A549 (cell line): ENCODE results near the gene CHRNB2. TPM values are rescaled to one million over a fixed set of nuclear protein-coding genes. Genes with fewer than 3 reads are reported as not detected.
A peak's percentile ranks its signal among the peaks of the same experiment; 100 is the strongest.

Experiments used
- ATAC-seq, 2 experiments: fragments of 200-7000 bp in 1 of 2; fragments of >200 bp in 1 of 2; cut with Nextera tagmentation in 1 of 2; cut with Tn5 transposase in 1 of 2; 3 replicates each; pipeline versions ENCODE4 v1.8.0 to v1.9.1; 2018 to 2020; ENCODE audit warnings: mild to moderate bottlenecking in 1 of 2, moderate library complexity in 1 of 2
- CTCF ChIA-PET: fragments of 300-600 bp; sonication (Branson Sonifier 250); formaldehyde crosslinking; extraction: SDS; loops from one replicate; lab custom pipeline; 2021; ENCODE audit warnings: antibody characterized with exemption, inconsistent platforms; lab: Yijun Ruan, JAX
- POLR2A ChIA-PET: fragments of 350-600 bp; formaldehyde crosslinking; extraction: SDS; loops from one replicate; lab custom pipeline; 2021; ENCODE audit warnings: antibody characterized with exemption, inconsistent platforms; lab: Yijun Ruan, JAX
- DNase-seq, 2 experiments: peaks; one replicate each; pipeline versions ENCODE4 v3.0.0 to v3.0.0-alpha.2; 2011 to 2016; ENCODE audit warnings: low read depth in 1 of 2, low spot score in 1 of 2
- FAIRE-seq: peaks from 2 replicates; lab custom pipeline; 2011; peaks lifted over from hg19 to GRCh38; lab: Jason Lieb, UNC
- H3K27ac ChIP-seq, 2 experiments: fragments of >200 bp; sonication (Bioruptor Twin); formaldehyde crosslinking; 3 replicates each; pipeline ENCODE4 v1.5.1; 2016 to 2017
- H3K4me1 ChIP-seq: fragments of >200 bp; sonication (Bioruptor Twin); formaldehyde crosslinking; 3 replicates; pipeline ENCODE4 v1.6.1; 2016
- H3K4me2 ChIP-seq: fragments of >200 bp; sonication (Bioruptor Twin); formaldehyde crosslinking; 3 replicates; pipeline ENCODE4 v1.6.1; 2016
- H3K4me3 ChIP-seq: fragments of >200 bp; sonication (Bioruptor Twin); formaldehyde crosslinking; 3 replicates; pipeline ENCODE4 v1.5.1; 2016
- H3K9me3 ChIP-seq: fragments of >200 bp; sonication (Bioruptor Twin); formaldehyde crosslinking; 3 replicates; pipeline ENCODE4 v1.6.1; 2016
- CHD2 ChIP-seq: fragments of 150-350 bp; IDR thresholded peaks from 2 replicates; pipeline ENCODE4 v1.6.1; 2014; ENCODE audit warnings: low read length; ENCODE audit not compliant: partially characterized antibody
- CHD4 ChIP-seq: fragments of 200-600 bp; sonication (generic); IDR thresholded peaks from 2 replicates; pipeline ENCODE4 v1.6.1; 2016; ENCODE audit warnings: antibody characterized with exemption, mild to moderate bottlenecking, borderline replicate concordance
- E2F6 ChIP-seq: IDR thresholded peaks from 2 replicates; pipeline ENCODE4 v1.6.1; 2012; ENCODE audit warnings: low read depth, borderline replicate concordance
- EHF ChIP-seq: fragments of 250-450 bp; sonication (Bioruptor Pico); IDR thresholded peaks from 2 replicates; pipeline ENCODE4 v1.5.0; 2020; ENCODE audit warnings: mild to moderate bottlenecking
- EHMT2 ChIP-seq: fragments of 200-600 bp; sonication (generic); IDR thresholded peaks from 2 replicates; pipeline ENCODE4 v1.6.1; 2016; ENCODE audit warnings: antibody characterized with exemption, low read depth, mild to moderate bottlenecking, moderate library complexity
- EP300 ChIP-seq, 2 experiments: fragments of >200 bp; sonication (Bioruptor Twin); formaldehyde crosslinking; IDR thresholded peaks; 2 replicates in 1 of 2; 3 replicates in 1 of 2; pipeline ENCODE4 v1.6.1; 2016 to 2017
- FOSB ChIP-seq: fragments of 250-450 bp; sonication (Bioruptor Pico); IDR thresholded peaks from 2 replicates; pipeline ENCODE4 v1.5.0; 2020; ENCODE audit warnings: mild to moderate bottlenecking, moderate library complexity
- FOXS1 ChIP-seq: fragments of 250-450 bp; sonication (Bioruptor Pico); IDR thresholded peaks from 2 replicates; pipeline ENCODE4 v1.5.0; 2020; ENCODE audit warnings: mild to moderate bottlenecking, moderate library complexity
- HEYL ChIP-seq: fragments of 250-450 bp; sonication (Bioruptor Pico); IDR thresholded peaks from 2 replicates; pipeline ENCODE4 v1.8.0; 2021; ENCODE audit warnings: mild to moderate bottlenecking, moderate library complexity
- HMGXB4 ChIP-seq: fragments of 250-450 bp; sonication (Bioruptor Pico); IDR thresholded peaks from 2 replicates; pipeline ENCODE4 v1.5.0; 2021; ENCODE audit warnings: mild to moderate bottlenecking, moderate library complexity, borderline replicate concordance
- HOXB13 ChIP-seq: fragments of 250-450 bp; sonication (Bioruptor Pico); IDR thresholded peaks from 2 replicates; pipeline ENCODE4 v1.5.0; 2020; ENCODE audit warnings: low read depth, mild to moderate bottlenecking, moderate library complexity
- KDM1A ChIP-seq: fragments of 200-600 bp; sonication (generic); IDR thresholded peaks from 2 replicates; pipeline ENCODE4 v1.6.1; 2016; ENCODE audit warnings: low read depth, mild to moderate bottlenecking
- KDM5A ChIP-seq: fragments of 200-600 bp; sonication (generic); IDR thresholded peaks from 2 replicates; pipeline ENCODE4 v1.6.1; 2016; ENCODE audit warnings: antibody characterized with exemption, mild to moderate bottlenecking
- MAFK ChIP-seq: fragments of 450-650 bp; IDR thresholded peaks from 2 replicates; pipeline ENCODE4 v1.6.1; 2014; ENCODE audit not compliant: partially characterized antibody
- MAX ChIP-seq: IDR thresholded peaks from 2 replicates; pipeline ENCODE4 v1.6.1; 2012
- NPAS2 ChIP-seq: fragments of 250-450 bp; sonication (Bioruptor Pico); IDR thresholded peaks from 2 replicates; pipeline ENCODE4 v1.8.0; 2022; ENCODE audit warnings: mild to moderate bottlenecking, moderate library complexity, borderline replicate concordance
- POLR2A ChIP-seq: IDR thresholded peaks from 2 replicates; pipeline ENCODE4 v1.6.1; 2012; ENCODE audit warnings: mild to moderate bottlenecking, low read length
- RAD21 ChIP-seq, 2 experiments: fragments of >200 bp in 1 of 2; sonication (Bioruptor Twin) in 1 of 2; formaldehyde crosslinking in 1 of 2; IDR thresholded peaks in 1 of 2; conservative IDR thresholded peaks in 1 of 2; 2 replicates in 1 of 2; 3 replicates in 1 of 2; pipeline ENCODE4 v1.6.1; 2012 to 2018; ENCODE audit warnings: inconsistent platforms in 1 of 2
- RCOR1 ChIP-seq: fragments of 150-350 bp; IDR thresholded peaks from 2 replicates; pipeline ENCODE4 v1.6.1; 2014; ENCODE audit warnings: antibody characterized with exemption, low read length, low read depth
- SMC3 ChIP-seq: fragments of >200 bp; sonication (Bioruptor Twin); formaldehyde crosslinking; IDR thresholded peaks from 3 replicates; pipeline ENCODE4 v1.6.1; 2018; ENCODE audit warnings: inconsistent platforms
- TFCP2L1 ChIP-seq: fragments of 250-450 bp; sonication (Bioruptor Pico); IDR thresholded peaks from 2 replicates; pipeline ENCODE4 v1.5.0; 2021; ENCODE audit warnings: mild to moderate bottlenecking
- TP53 ChIP-seq: fragments of 250-450 bp; sonication (Bioruptor Pico); IDR thresholded peaks from 2 replicates; pipeline ENCODE4 v1.5.0; 2021; ENCODE audit warnings: mild to moderate bottlenecking, moderate library complexity
- USF2 ChIP-seq: fragments of 450-650 bp; IDR thresholded peaks from 2 replicates; pipeline ENCODE4 v1.6.1; 2014; ENCODE audit warnings: antibody characterized with exemption
- ZFP36 ChIP-seq: fragments of 450-650 bp; IDR thresholded peaks from 2 replicates; pipeline ENCODE4 v1.6.1; 2014; ENCODE audit warnings: borderline replicate concordance; ENCODE audit not compliant: partially characterized antibody
- ZNF302 ChIP-seq: fragments of 250-450 bp; sonication (Bioruptor Pico); IDR thresholded peaks from 2 replicates; pipeline ENCODE4 v1.9.0; 2021; ENCODE audit warnings: inconsistent platforms, mild to moderate bottlenecking, moderate library complexity
- ZSCAN20 ChIP-seq: fragments of 250-450 bp; sonication (Bioruptor Pico); IDR thresholded peaks from 2 replicates; pipeline ENCODE4 v1.8.0; 2022; ENCODE audit warnings: mild to moderate bottlenecking, moderate library complexity
- WGBS: methylation state at CpG from one replicate; pipeline ENCODE4 v1.1.6; 2017; ENCODE audit errors: missing lambda C conversion rate; 5-methylcytosine and 5-hydroxymethylcytosine counted together
- polyA plus RNA-seq, 4 experiments: library from polyadenylated mRNA; depleted of rRNA in 3 of 4; stranded (reverse); fragments of >200 nt; fragmentation: RNase III in 1 of 4; extraction: RNeasy Plus Mini Kit Qiagen cat#74134 plus additional on column Dnase treatment in 1 of 4; gene quantifications; 2 replicates in 3 of 4; 3 replicates in 1 of 4; pipeline ENCODE4 v1.2.3, GENCODE V29; 2011 to 2017
- TF ChIP-seq, protein P1 (sequence below): fragments of >200 bp; sonication (Bioruptor Twin); formaldehyde crosslinking; IDR thresholded peaks from 3 replicates; pipeline ENCODE4 v1.5.1; 2016

CHRNB2 gene
- polyA plus RNA-seq, 2 of the 4 experiments (the other 2 are of a cell fraction), result 0.21 TPM

- TF ChIP-seq KDM1A (no peak), EHF (CRISPR knock-in tag) (no peak), HMGXB4 (CRISPR knock-in tag) (no peak), HOXB13 (CRISPR knock-in tag) (no peak), FOSB (CRISPR knock-in tag) (no peak), CHD2 (no peak), KDM5A (peak; percentile 67; the same call in 1 of the 2 replicates), MAX (no peak), TP53 (CRISPR knock-in tag) (no peak), E2F6 (no peak), RCOR1 (no peak), EP300 (IDR thresholded peaks at IDR 0.05) (no peak), POLR2A (no peak), SMC3 (peak; percentile 70), MAFK (peak; percentile 28), EHMT2 (no peak), ZNF302 (CRISPR knock-in tag) (no peak), RAD21 (conservative IDR thresholded peaks at IDR 0.05 in 1 of 2, IDR thresholded peaks at IDR 0.05 in 1 of 2) (peak; percentile 89 to 91)
- TF ChIP-seq, protein P1, sequence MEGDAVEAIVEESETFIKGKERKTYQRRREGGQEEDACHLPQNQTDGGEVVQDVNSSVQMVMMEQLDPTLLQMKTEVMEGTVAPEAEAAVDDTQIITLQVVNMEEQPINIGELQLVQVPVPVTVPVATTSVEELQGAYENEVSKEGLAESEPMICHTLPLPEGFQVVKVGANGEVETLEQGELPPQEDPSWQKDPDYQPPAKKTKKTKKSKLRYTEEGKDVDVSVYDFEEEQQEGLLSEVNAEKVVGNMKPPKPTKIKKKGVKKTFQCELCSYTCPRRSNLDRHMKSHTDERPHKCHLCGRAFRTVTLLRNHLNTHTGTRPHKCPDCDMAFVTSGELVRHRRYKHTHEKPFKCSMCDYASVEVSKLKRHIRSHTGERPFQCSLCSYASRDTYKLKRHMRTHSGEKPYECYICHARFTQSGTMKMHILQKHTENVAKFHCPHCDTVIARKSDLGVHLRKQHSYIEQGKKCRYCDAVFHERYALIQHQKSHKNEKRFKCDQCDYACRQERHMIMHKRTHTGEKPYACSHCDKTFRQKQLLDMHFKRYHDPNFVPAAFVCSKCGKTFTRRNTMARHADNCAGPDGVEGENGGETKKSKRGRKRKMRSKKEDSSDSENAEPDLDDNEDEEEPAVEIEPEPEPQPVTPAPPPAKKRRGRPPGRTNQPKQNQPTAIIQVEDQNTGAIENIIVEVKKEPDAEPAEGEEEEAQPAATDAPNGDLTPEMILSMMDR, result peak; percentile 94
These were observed 8.0 kb upstream of the CHRNB2 start (continued) for GRCh38 chr1:154559466-154560044.

DNA sequence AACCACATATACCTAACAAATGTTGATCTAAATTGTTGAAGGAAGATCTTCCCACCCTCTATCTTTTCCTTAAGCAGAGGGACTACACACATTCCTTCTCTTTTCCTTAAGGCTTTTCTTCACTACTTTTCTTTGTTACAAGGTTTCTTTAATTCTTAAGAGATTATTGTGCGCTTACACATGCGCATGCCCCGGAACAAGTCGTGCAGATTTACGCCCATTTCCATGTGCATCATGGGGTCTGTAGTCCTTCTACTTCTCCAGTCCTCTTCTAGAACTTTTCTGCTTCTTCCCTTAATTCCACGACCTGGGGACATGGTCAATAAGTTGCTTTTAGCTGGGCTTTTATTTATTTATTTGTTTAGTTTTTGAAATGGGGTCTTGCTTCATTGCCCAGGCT lies 1.7 kb upstream of the CHRNB2 start:
- 0 out of 3 replicates have a peak, but pooled peaks cover 4% of the 10 kb centered on the region for H3K4me1 ChIP-seq
- no peak overlapping the region for H3K27ac ChIP-seq
- ChIA-PET POLR2A (no interaction called here), CTCF (interaction anchor here (0.9 to 2.1 kb wide), 2 partner anchors 19 to 31 kb away, joined by 3 to 6 read pairs; no protein-coding TSS in a partner anchor)
- DNase-seq, result no peak
- ATAC-seq, result no peak
- TF ChIP-seq ZSCAN20 (CRISPR knock-in tag) (no peak), CHD4 (no peak), FOXS1 (CRISPR knock-in tag) (no peak), USF2 (no peak), NPAS2 (CRISPR knock-in tag) (no peak), SMC3 (no peak), TFCP2L1 (CRISPR knock-in tag) (no peak), EHMT2 (no peak), CHD2 (no peak), HEYL (CRISPR knock-in tag) (no peak), ZFP36 (no peak), KDM5A (no peak), MAFK (no peak)
- TF ChIP-seq, protein P1, result no peak
- H3K4me2 ChIP-seq, result no peak overlapping the region
- H3K9me3 ChIP-seq, result no peaks in the 10 kb centered on the region
- H3K4me3 ChIP-seq, result no peak overlapping the region
- no peak for FAIRE-seq
- 68% methylated on average over 6 of the region's 6 CpGs for WGBS
